Measurements from ENCODE around the gene ACLY. TPM values are rescaled to one million over a fixed set of nuclear protein-coding genes. Genes with fewer than 3 reads are reported as not detected.
"Not testable (repeated sequence)": the region's sequence is repeated elsewhere in the genome, so short reads cannot be mapped to it uniquely, and the experiment has no call there.

The ACLY gene
- total RNA-seq, 6 experiments from 2014 or later: 254 to 315 (median 279) TPM

- DNase-seq: no peak
- Mint-ChIP-seq H3K9me3 (no peaks in the 10 kb centered on the region), H3K27ac (no peak overlapping the region), H3K27me3 (ENCODE audit: insufficient read depth) (peaks cover 6% of the 10 kb centered on the region), H3K4me3 (no peak overlapping the region), H3K4me1 (ENCODE audit: low read depth) (no peaks in the 10 kb centered on the region), H3K36me3 (ENCODE audit: low read depth) (no peaks in the 10 kb centered on the region)
- TF ChIP-seq CTCF (IDR thresholded peaks at IDR 0.05): no peak
Observed at GRCh38 chr17:41937970-41938954, 19.5 kb upstream of the ACLY start.

GRCh38 chr17:41935641-41936040 lies 16.9 kb upstream of the ACLY start:
- H3K4me3 Mint-ChIP-seq: no peak overlapping the region
- H3K9me3 Mint-ChIP-seq: no peaks in the 10 kb centered on the region
- H3K27ac Mint-ChIP-seq: no peak overlapping the region
- no peaks in the 10 kb centered on the region for H3K36me3 Mint-ChIP-seq (ENCODE audit: low read depth)
- peaks cover 2% of the 10 kb centered on the region for H3K4me1 Mint-ChIP-seq (ENCODE audit: low read depth)
- H3K27me3 Mint-ChIP-seq (ENCODE audit: insufficient read depth): peaks cover 3% of the 10 kb centered on the region
- no peak for DNase-seq
- no peak for TF ChIP-seq CTCF (IDR thresholded peaks at IDR 0.05)

- Mint-ChIP-seq H3K27ac (no peak overlapping the region), H3K9me3 (no peaks in the 10 kb centered on the region), H3K36me3 (ENCODE audit: low read depth) (no peaks in the 10 kb centered on the region), H3K4me3 (no peak overlapping the region), H3K4me1 (ENCODE audit: low read depth) (peaks cover 22% of the 10 kb centered on the region), H3K27me3 (ENCODE audit: insufficient read depth) (no peaks in the 10 kb centered on the region; the same call in none of the 2 replicates)
- DNase-seq: no peak
- no peak for TF ChIP-seq CTCF (IDR thresholded peaks at IDR 0.05)
Observed at GRCh38 chr17:41932816-41933389, 14.2 kb upstream of the ACLY start.

GRCh38 chr17:41931715-41932114 lies 13.0 kb upstream of the ACLY start:
- not testable (repeated sequence) for H3K9me3 Mint-ChIP-seq; DNase-seq; H3K27me3 Mint-ChIP-seq (ENCODE audit: insufficient read depth); H3K4me3 Mint-ChIP-seq; H3K36me3 Mint-ChIP-seq (ENCODE audit: low read depth); H3K27ac Mint-ChIP-seq
- H3K4me1 Mint-ChIP-seq (ENCODE audit: low read depth): peaks cover 22% of the 10 kb centered on the region

- Mint-ChIP-seq H3K4me3 (peak overlapping the region; percentile 95), H3K27ac (peak overlapping the region; percentile 99), H3K4me1 (ENCODE audit: low read depth) (peaks cover 22% of the 10 kb centered on the region)
- not testable (repeated sequence) for DNase-seq; H3K9me3 Mint-ChIP-seq; H3K27me3 Mint-ChIP-seq (ENCODE audit: insufficient read depth); H3K36me3 Mint-ChIP-seq (ENCODE audit: low read depth)
Observed at GRCh38 chr17:41930833-41931156, 12.0 kb upstream of the ACLY start.

- peak; percentile 98 for DNase-seq
- Mint-ChIP-seq H3K4me3 (peak within 1 kb of the TSS; percentile 95), H3K27me3 (ENCODE audit: insufficient read depth) (no peaks in the 10 kb centered on the region; the same call in none of the 2 replicates), H3K9me3 (no peaks in the 10 kb centered on the region), H3K27ac (peak within 1 kb of the TSS; percentile 99), H3K36me3 (ENCODE audit: low read depth) (no peaks in the 10 kb centered on the region), H3K4me1 (ENCODE audit: low read depth) (peaks cover 22% of the 10 kb centered on the region)
- TF ChIP-seq CTCF (IDR thresholded peaks at IDR 0.05): peak; percentile 70
Observed at GRCh38 chr17:41930009-41930832, 11.5 kb upstream of the ACLY start, which contains the start of gene ODAD4. Gene ODAD4, plus strand, starts transcription at chr17:41930617. Its CDS starts 107 bp downstream, at chr17:41930724.

Measured in HFFc6 (cell line).